Ovary (tissue), 10 donors: Measurements from ENCODE around the gene ADCY5. TPM values are rescaled to one million over a fixed set of nuclear protein-coding genes. Genes with fewer than 3 reads are reported as not detected.

ENCODE experiments used
- DNase-seq, 5 donors: peaks; one replicate each; pipeline ENCODE4 v3.0.0-alpha.2; 2019 to 2020
- H3K27ac ChIP-seq, 2 donors: fragments of 200-600 bp; one replicate each; pipeline versions ENCODE4 v1.5.1 to v1.8.0; 2019 to 2022
- H3K27me3 ChIP-seq: fragments of 200-600 bp; one replicate; pipeline ENCODE4 v1.8.0; 2022
- H3K36me3 ChIP-seq: fragments of 200-600 bp; sonication (generic); one replicate; pipeline ENCODE4 v1.5.1; 2019
- H3K4me1 ChIP-seq: one replicate; pipeline ENCODE4 v1.8.1; 2013; ENCODE audit warnings: mild to moderate bottlenecking, moderate library complexity; ENCODE audit not compliant: insufficient read depth
- H3K4me3 ChIP-seq: fragments of 200-600 bp; sonication (generic); one replicate; pipeline ENCODE4 v1.5.1; 2017
- H3K9me3 ChIP-seq, 2 donors: fragments of 200-600 bp in 1 of 2; sonication (generic) in 1 of 2; one replicate each; pipeline versions ENCODE4 v1.5.1 to v1.8.1; 2013 to 2019; ENCODE audit warnings: mild to moderate bottlenecking in 1 of 2, moderate library complexity in 1 of 2
- EP300 ChIP-seq: sonication (generic); formaldehyde crosslinking; IDR thresholded peaks from one replicate; pipeline ENCODE4 v1.6.1; 2017; ENCODE audit warnings: antibody characterized with exemption
- POLR2A ChIP-seq: fragments of 450-650 bp; IDR thresholded peaks from one replicate; pipeline ENCODE4 v1.6.1; 2017; ENCODE audit warnings: antibody characterized with exemption, mild to moderate bottlenecking, moderate library complexity
- WGBS, 3 donors: extraction: QIAGEN DNeasy Blood & Tissue Kit in 1 of 3; methylation state at CpG; one replicate each; pipeline versions ENCODE4 v1.1.5 to v1.1.7; 2013 to 2017; 5-methylcytosine and 5-hydroxymethylcytosine counted together
- intact Hi-C, 4 donors: fragments of 100-400 bp; cut with DNase I; formaldehyde crosslinking; loops; one replicate each; pipeline versions ENCODE4 v1.11.0 to v1.15.1; 2022 to 2023
- long read RNA-seq, 3 donors: library from polyadenylated mRNA in 2 of 3; unstranded in 2 of 3; transcript quantifications; one replicate each; pipeline ENCODE4 v2.0.0 and lab custom pipeline, GENCODE V29; 2021 to 2026
- polyA plus RNA-seq, 2 donors: library from polyadenylated mRNA; stranded (reverse); fragments of 200-250 nt in 1 of 2; fragments of 350-450 nt in 1 of 2; fragmentation: Illumina TruSeq in 1 of 2; extraction: RNeasy Lipid Tissue Mini Kit (QIAGEN cat#74804) in 1 of 2; gene quantifications; one replicate each; pipeline ENCODE4 v1.2.3, GENCODE V29; 2013 to 2014
- total RNA-seq, 7 donors: library from RNA; depleted of rRNA in 2 of 7; stranded (reverse); fragments of >200 nt in 2 of 7; fragmentation: NEBNext Ultra II Directional in 3 of 7; extraction: Animal tissue kit (Norgen Biotek cat#: 25700) in 3 of 7; gene quantifications; one replicate each; pipeline versions ENCODE4 v1.1.0 to v1.2.4, GENCODE V29; 2016 to 2023
- TF ChIP-seq, protein P1 (sequence below), 3 donors: fragments of 450-650 bp in 2 of 3; fragments of 200-600 bp in 1 of 3; IDR thresholded peaks; one replicate each; pipeline versions ENCODE4 v1.5.1 to v1.8.0; 2016 to 2022; ENCODE audit warnings: antibody characterized with exemption in 3 of 3, mild to moderate bottlenecking in 1 of 3
- donor health status: DM: no; HTN: no; CAD: no; lungs with moderate emphysema.
- donor health status: DM: no; HTN: no; CAD: no.
- donor health status: Bipolar disorder and iron deficiency.
- donor health status: DM: yes; HTN: yes; CAD: no.
- donor health status: DM: no; HTN: no; CAD: no.
- donor health status: DM: yes; HTN: yes; CAD: no.

The ADCY5 gene
- 10 to 100 TPM in 6 of 7 donors, 1 to 10 TPM in 1; 5.3 to 36.2 (median 25.6) TPM for total RNA-seq
- 10 to 100 TPM; 15.4 to 17.1 TPM for polyA plus RNA-seq
- long read RNA-seq, donor 1, partial matches to known transcripts = 18 of 33 reads
- long read RNA-seq, donor 1, other reads (novel, unspliced or antisense) = 15 of 33 reads
- long read RNA-seq, donor 2 = 0 reads
- long read RNA-seq, donor 3, full-length matches to known transcripts = 24 of 65 reads
- long read RNA-seq, donor 3, partial matches to known transcripts = 17 of 65 reads
- long read RNA-seq, donor 3, other reads (novel, unspliced or antisense) = 24 of 65 reads

DNA sequence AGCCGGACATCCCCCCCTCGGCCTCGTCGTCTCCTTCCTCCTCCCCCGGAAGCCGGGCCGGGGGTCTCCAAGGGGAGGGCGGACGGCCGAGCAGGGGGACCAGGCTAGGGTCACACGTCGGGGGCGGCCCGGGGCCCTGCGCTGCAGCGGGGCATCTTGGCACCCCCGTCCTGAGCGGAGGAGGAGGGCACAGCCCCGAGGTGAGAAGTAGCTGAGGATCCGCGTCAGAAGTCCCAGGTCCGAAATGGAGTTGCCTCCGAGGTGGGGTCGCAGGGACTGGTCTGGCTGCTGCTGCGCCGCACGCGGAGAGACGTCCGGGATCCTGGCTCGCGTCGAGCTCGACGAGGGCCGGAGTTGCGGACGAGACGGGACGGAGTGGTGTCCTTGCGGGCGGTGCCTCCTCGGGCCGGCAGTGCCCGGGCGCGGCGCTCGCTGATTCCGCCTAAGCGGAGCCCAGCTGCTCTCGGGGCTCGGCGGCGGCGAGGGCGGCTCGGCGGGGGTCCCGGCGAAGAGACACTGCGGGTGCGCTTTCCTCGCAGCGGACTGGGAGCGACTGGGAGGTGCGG lies at the start of gene ADCY5:
Gene ADCY5, minus strand, starts transcription at position 555 of the 566 bp plus-strand sequence. Its CDS starts 545 bp downstream, at position 10.
- intact Hi-C loops = loop anchor here in 2 of 4 donors (5.0 to 10.0 kb wide), 3 partner anchors 64 to 116 kb away; no protein-coding TSS in a partner anchor
- peak within 1 kb of the TSS; percentile 91 to 95 for H3K27ac ChIP-seq
- peaks cover 18% of the 10 kb centered on the region for H3K4me1 ChIP-seq
- peak; percentile 30 to 64 (median 57) for DNase-seq
- TF ChIP-seq EP300 = no peak
- TF ChIP-seq, protein P1, sequence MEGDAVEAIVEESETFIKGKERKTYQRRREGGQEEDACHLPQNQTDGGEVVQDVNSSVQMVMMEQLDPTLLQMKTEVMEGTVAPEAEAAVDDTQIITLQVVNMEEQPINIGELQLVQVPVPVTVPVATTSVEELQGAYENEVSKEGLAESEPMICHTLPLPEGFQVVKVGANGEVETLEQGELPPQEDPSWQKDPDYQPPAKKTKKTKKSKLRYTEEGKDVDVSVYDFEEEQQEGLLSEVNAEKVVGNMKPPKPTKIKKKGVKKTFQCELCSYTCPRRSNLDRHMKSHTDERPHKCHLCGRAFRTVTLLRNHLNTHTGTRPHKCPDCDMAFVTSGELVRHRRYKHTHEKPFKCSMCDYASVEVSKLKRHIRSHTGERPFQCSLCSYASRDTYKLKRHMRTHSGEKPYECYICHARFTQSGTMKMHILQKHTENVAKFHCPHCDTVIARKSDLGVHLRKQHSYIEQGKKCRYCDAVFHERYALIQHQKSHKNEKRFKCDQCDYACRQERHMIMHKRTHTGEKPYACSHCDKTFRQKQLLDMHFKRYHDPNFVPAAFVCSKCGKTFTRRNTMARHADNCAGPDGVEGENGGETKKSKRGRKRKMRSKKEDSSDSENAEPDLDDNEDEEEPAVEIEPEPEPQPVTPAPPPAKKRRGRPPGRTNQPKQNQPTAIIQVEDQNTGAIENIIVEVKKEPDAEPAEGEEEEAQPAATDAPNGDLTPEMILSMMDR (IDR thresholded peaks at IDR 0.05) = no peak
- no peak for TF ChIP-seq POLR2A
- no peaks in the 10 kb centered on the region for H3K9me3 ChIP-seq
- peak within 1 kb of the TSS; percentile 75 for H3K4me3 ChIP-seq
- no peaks in the 10 kb centered on the region for H3K36me3 ChIP-seq
- 0 to 2% (median 1%) methylated on average over 7 to 67 of the region's 67 CpGs for WGBS, 3 donors
- no peaks in the 10 kb centered on the region for H3K27me3 ChIP-seq

DNA sequence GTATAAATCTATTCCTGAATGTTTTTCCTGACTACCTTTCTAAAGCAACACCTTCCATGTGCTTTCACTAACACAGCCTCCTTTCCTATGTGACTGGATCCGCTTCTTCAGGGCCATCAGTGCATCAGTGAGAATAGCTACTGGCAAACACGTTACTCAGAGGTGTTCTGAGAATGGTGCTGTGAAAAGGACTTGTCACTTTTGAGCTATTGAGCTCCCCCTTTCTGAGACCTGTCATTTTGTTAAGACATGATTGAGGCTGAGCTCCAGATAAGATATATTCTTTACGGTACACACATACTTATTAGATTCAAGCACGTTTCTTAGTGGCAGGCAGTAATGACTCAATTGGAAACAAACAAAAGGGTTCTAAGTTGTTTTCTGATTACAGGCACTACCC lies 45.0 kb upstream of the ADCY5 start:
- H3K36me3 ChIP-seq = no peaks in the 10 kb centered on the region
- intact Hi-C loops = loop anchor here in 1 of 4 donors (10.0 kb wide), 1 partner anchor 71 kb away; no protein-coding TSS in a partner anchor
- no peaks in the 10 kb centered on the region for H3K27me3 ChIP-seq
- H3K4me1 ChIP-seq = peaks cover 2% of the 10 kb centered on the region
- no peak overlapping the region for H3K27ac ChIP-seq
- 74 to 89% (median 86%) methylated on average over 4 of the region's 4 CpGs for WGBS, 3 donors
- no peaks in the 10 kb centered on the region for H3K9me3 ChIP-seq
- TF ChIP-seq POLR2A (no peak), EP300 (no peak)
- TF ChIP-seq, protein P1 (IDR thresholded peaks at IDR 0.05) = no peak
- DNase-seq = no peak
- H3K4me3 ChIP-seq = no peak overlapping the region

DNA sequence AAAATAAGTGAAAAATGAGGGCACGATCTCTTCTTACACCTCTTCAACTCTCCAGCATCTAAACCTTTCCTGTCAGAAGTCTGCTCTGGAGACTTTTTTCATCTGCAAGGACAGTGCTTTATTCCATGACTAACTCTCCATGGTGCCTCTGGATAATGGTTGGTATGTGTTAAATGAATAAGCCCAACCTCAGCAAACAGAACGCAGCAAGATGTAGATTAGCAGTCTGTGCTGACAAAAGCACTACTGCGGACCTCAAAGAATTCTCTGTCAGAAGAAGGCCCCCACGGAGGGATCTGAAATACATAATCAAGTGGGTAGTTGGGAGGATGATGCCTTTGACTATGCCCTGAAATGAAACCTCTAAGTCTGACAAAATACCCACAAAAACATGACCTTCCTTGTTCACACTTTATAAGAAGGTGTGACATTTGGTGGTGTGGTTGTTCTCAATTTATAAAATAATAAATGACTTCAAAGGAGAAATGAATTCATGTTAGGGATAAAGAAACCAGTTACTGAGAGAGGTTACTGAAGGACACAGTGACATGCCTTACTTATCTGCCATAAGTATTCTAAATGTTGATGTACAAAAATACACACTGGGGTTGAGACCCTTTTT lies 43.2 kb upstream of the ADCY5 start:
- Histone ChIP-seq H3K27me3 (no peaks in the 10 kb centered on the region), H3K9me3 (no peaks in the 10 kb centered on the region), H3K4me3 (no peak overlapping the region), H3K4me1 (peaks cover 2% of the 10 kb centered on the region), H3K27ac (no peak overlapping the region), H3K36me3 (no peaks in the 10 kb centered on the region)
- no peak for DNase-seq
- intact Hi-C loops = loop anchor here in 1 of 4 donors (10.0 kb wide), 1 partner anchor 73 kb away; no protein-coding TSS in a partner anchor
- TF ChIP-seq, protein P1 (IDR thresholded peaks at IDR 0.05) = no peak
- TF ChIP-seq EP300 (no peak), POLR2A (no peak)
- 67 to 73% (median 68%) methylated on average over 4 of the region's 4 CpGs for WGBS, 3 donors

DNA sequence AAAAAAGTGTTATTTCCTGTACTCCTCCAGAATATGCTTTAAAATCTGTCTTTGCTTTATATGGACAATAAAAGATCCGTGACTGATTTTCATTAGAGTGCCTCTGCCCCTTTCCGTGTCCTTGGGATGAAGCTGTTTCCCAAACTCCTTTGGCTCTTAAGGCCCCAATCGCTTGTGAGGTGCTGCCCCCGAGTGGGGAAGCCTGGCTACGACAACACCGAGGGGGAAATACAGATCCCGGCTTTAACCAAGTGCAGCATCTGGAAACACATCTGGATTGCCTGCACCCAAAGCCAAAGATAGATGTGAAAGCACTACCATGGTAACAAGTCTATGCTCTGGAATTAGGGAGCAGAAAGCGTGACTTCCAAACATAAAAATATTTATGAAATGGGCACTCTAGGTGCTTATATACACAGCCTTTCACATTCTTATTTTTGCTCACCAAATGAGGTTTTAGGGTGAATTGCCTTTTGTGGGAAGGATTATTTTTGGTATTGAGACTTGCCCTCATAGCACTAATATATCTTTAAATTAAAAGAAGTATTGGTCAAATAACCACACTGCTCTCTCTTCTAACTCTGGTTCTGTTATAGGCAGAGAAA lies 40.6 kb upstream of the ADCY5 start:
- Histone ChIP-seq H3K4me1 (peaks cover 2% of the 10 kb centered on the region), H3K9me3 (no peaks in the 10 kb centered on the region), H3K27me3 (no peaks in the 10 kb centered on the region), H3K36me3 (no peaks in the 10 kb centered on the region), H3K27ac (no peak overlapping the region), H3K4me3 (no peak overlapping the region)
- peak; percentile 66 to 88 (median 86) for DNase-seq
- WGBS, 3 donors = 2 to 4% (median 2%) methylated on average over 8 of the region's 8 CpGs
- intact Hi-C loops = loop anchor here (1.0 to 10.0 kb wide), 4 partner anchors 75 to 162 kb away; no protein-coding TSS in a partner anchor
- no peak for TF ChIP-seq EP300
- TF ChIP-seq, protein P1 (IDR thresholded peaks at IDR 0.05) = peak; percentile 88 to 93 (median 93)
